T-helper 2 cell treated with Interferon-gamma antibody and Interleukin-4, amounts not matched to agents 100 ng/mL and 5 ng/mL, for 36 hours (primary cell): Measurements from ENCODE around the gene ADAMTS13. TPM values are rescaled to one million over a fixed set of nuclear protein-coding genes. Genes with fewer than 3 reads are reported as not detected.

Experiments
- intact Hi-C: fragments of 100-400 bp; cut with micrococcal nuclease; formaldehyde crosslinking; loops from one replicate; pipeline ENCODE4 v1.15.1; 2023
- total RNA-seq: library from RNA; stranded (reverse); gene quantifications from 2 replicates; pipeline ENCODE4 v1.2.3, GENCODE V29; 2022

ADAMTS13 gene
- total RNA-seq: 2.3 TPM in 2 replicates

GRCh38 chr9:133421615-133422542, at the start of gene ADAMTS13:
TSS of gene ADAMTS13 (plus strand) at chr9:133422367. CDS start at chr9:133422444, 77 bp downstream.
- intact Hi-C loops: no loop called here

DNA sequence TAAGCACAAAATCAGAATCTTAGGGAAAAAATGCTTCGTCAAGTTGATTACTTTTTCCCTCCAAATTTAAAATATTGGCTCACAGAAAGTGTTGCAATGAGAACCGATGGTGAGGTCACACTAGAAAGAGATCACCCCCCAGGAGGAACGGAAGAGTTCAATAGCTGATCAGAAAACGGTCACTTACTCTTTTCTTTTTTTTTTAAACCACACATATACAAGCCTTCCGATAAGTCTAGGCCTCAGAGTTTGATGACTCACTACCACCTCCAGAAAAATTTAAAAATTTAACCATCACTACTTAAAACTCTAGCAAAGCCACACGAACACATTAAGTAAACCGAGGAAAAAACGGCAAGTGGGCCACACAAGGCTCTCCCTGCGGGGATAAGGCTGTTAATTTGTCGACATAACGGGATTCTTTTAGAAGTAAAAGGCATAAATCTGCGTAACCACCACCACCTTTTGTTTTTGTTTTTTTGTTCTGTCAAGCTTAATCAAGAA, 47.5 kb upstream of the ADAMTS13 start:
- intact Hi-C loops: loop anchor here (10.0 kb wide), 1 partner anchor 190 kb away; no protein-coding TSS in a partner anchor

- intact Hi-C loops: loop anchor here (10.0 kb wide), 1 partner anchor 190 kb away; no protein-coding TSS in a partner anchor
Measured at GRCh38 chr9:133375116-133375723, 46.9 kb upstream of the ADAMTS13 start.

DNA sequence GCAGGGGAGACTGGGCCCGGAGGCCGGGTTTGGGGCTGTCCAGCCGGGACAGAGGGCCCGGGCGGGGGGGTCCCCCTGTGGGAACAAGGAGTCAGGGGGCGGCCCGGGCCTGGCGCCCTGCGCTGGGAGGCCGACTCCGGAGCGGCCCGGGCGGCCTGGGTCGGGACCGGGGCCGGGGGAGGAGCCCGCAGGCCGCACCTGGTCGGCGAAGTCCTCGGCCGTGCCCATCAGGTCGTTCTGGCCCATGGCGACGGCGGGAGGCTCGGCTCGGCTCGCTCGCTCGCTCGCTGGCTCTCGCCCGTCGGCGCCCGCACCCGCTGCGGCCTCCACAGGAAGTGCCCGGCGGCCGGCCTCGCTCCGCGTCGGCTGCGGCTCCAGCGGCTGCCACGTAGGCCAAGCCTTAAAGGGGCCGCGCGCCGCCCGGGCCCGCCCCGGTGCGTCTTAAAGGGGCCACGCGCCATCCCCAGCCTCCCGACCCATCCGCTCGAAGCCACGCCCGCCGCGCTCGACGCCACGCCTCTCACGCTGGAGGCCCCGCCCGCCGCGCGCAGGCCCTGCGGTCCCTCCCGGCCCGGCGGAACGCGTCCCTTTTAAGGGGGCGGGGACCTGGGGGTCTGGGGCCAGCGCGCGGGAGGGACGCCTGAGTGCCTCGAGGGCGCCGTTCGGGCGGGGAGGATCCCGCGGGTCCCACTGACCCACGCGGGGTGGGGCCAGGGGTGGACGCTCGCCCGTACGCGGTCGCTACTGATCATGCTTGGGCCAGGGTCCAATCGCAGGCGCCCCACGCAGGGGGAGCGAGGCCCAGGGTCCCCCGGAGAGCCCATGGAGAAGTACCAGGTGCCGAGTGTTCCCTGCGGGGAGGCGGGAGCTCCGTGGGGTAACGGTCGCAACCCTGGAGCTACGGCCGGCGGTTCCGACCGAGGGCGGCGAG, 46.2 kb upstream of the ADAMTS13 start, which contains the start of the genes STKLD1 and SURF4:
TSS of gene STKLD1 (plus strand) at position 643 of the 931 bp plus-strand sequence. CDS start at position 751, 108 bp downstream.
TSS of gene SURF4 (minus strand) at position 337 of the 931 bp plus-strand sequence. CDS start at position 246, 91 bp downstream.
- intact Hi-C loops: loop anchor here (1.0 to 10.0 kb wide), 6 partner anchors 28 to 346 kb away; partner anchors contain the start of genes CACFD1, GTF3C5, MED22 and REXO4

DNA sequence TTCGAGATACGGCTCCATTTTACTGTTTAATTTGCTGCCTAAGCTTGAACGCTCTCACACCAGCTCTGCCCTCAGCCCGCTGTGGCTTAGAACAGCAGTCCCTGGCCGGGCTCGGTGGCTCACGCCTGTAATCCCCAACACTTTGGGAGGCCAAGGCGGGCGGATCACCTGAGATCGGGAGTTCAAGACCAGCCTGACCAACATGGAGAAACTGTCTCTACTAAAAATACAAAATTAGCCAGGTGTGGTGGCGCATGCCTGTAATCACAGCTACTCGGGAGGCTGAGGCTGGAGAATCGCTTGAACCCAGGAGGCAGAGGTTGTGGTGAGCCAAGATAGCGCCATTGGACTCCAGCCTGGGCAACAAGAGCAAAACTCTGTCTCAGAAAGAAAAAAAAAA, 44.9 kb upstream of the ADAMTS13 start:
- intact Hi-C loops: loop anchor here (10.0 kb wide), 1 partner anchor 192 kb away; no protein-coding TSS in a partner anchor

DNA sequence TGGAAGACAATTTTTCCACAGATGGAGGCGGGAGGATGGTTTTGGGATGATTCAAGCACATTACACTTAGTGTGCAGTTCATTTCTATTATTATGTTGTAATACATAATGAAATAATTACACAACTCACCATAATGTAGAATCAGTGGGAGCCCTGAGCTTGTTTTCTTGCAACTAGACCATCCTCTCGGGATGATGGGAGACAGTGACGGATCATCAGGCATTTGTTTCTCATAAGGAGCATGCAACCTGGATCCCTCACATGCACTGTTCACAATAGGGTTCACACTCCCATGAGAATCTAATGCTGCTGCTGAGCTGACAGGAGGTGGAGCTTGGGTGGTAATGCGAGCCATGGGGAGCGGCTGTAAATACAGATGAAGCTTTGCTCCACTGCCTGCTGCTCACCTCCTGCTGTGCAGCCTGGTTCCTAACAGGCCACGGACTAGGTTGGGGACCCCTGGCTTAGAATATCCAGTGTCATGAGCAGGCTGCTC, 44.4 kb upstream of the ADAMTS13 start:
- intact Hi-C loops: loop anchor here (10.0 kb wide), 1 partner anchor 193 kb away; no protein-coding TSS in a partner anchor

DNA sequence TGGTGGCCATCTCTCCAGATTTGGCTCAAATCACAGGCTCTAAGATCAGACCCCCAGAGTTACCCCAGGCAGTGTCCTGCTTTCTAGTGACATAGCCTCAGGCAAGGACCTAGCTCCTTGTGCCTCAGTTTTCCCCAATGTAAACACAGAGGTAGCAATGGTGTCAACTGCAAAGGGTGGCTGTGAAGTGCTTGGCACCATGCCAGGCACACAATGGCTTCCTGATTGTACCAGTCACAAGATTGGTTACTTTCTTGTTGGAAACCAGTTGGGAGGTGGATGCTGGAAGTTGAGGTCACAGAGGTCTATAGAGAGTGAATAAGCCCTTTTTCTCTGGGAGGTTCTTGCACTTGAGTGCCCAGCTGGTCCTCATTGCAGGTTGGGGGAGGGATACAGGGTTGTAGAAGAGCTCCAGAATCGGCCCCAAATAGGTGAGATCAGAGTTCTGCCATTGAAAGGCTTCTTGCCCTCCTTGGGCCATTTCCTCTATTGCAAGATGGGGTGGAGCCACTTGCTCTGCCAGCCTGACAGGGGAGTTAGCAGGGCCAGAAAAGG, 43.7 kb upstream of the ADAMTS13 start:
- intact Hi-C loops: loop anchor here (10.0 kb wide), 1 partner anchor 194 kb away; no protein-coding TSS in a partner anchor

DNA sequence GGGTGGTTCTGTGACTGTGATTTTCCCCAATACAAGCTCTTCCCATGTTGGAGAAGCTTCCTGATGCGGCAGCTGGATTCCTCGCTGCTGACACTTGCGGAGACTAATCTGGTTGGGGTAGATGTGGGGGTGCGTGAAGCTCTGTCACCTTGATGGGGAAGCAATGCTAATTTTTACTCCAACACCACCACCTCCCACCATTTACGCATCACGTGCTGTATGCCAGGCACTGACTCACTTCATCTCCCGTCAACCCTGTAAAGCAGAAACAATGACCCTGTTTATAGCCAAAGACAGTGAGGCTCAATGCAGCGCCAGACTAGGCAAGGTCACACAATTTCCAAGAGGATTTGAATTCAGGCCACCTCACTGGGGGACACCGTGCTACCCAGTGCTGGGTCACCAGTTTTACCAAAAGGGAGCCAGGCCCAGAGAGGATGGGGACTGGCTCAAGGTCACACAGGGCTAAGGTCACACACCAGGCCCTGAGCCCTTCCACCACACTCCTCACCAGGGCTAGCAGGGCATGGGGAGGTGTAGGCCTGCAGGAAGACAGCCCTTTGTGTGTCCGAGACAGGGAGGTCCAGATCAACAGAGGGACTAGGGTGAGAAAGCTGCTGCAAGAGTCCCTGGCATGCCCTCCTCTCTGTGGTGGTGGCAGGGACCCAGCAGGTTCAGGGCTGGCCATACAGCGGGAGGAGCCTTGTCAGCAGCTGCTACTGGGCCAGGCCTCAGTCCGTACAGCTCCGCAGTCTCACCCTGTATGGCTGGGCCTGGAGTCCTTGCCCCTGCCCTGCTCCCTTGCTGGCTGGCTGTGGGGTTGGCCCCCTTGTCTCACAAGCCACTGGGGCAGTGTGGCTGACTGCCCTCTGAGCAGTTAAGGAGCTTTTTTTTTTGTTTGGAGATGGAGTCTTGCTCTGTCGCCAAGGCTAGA, 42.7 kb upstream of the ADAMTS13 start:
- intact Hi-C loops: loop anchor here (10.0 kb wide), 1 partner anchor 195 kb away; no protein-coding TSS in a partner anchor

GRCh38 chr9:133380734-133381133, 41.4 kb upstream of the ADAMTS13 start:
- intact Hi-C loops: no loop called here

DNA sequence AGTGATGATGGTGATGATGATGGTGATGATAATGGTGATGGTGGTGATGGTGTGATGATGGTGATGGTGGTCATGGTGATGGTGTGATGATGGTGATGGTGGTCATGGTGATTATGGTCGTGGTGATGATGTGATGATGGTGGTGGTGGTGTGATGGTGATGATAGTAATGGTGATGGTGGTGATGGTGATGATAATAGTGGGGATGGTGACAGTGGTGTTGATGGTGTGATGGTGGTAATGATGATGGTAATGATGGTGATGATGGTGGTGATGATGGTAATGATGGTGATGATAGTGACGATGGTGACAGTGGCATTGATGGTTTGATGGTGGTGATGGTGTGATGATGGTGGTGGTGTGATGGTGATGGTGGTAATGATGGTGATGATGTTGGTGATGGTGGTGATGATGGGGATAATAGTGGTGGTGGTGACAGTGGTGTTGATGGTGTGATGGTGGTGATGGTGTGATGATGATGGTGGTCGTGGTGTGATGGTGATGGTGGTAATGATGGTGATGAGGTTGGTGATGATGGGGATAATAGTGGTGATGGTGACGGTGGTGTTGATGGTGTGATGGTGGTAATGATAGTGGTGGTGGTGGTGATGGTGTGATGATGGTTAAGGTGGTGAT, 39.5 kb upstream of the ADAMTS13 start:
- intact Hi-C loops: no loop called here

- intact Hi-C loops: no loop called here
Measured at GRCh38 chr9:133383438-133383837, 38.7 kb upstream of the ADAMTS13 start.

GRCh38 chr9:133384736-133385321, 37.3 kb upstream of the ADAMTS13 start:
- intact Hi-C loops: no loop called here

GRCh38 chr9:133385452-133385851, 36.7 kb upstream of the ADAMTS13 start:
- intact Hi-C loops: no loop called here

DNA sequence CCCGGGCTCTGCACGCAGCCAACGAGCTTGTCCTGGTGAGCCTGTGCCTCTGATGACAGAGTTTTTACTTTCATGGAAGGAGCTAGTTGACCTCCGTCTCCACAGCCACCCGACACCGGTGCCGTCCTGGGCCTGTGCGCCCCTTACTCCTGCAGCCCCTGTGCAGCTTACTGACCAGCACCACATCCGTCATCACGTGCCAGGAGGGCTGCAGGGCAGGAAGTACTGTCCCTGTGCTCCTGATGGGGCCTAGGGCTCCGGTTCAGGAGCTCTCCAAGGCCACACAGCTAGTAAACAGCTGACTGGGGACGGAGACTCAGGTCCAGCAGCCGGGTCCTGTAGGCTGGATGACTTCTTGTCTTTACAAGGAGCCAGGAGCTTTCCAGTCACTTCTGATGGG, 35.8 kb upstream of the ADAMTS13 start:
- intact Hi-C loops: no loop called here

GRCh38 chr9:133387680-133388079, 34.5 kb upstream of the ADAMTS13 start:
- intact Hi-C loops: no loop called here

DNA sequence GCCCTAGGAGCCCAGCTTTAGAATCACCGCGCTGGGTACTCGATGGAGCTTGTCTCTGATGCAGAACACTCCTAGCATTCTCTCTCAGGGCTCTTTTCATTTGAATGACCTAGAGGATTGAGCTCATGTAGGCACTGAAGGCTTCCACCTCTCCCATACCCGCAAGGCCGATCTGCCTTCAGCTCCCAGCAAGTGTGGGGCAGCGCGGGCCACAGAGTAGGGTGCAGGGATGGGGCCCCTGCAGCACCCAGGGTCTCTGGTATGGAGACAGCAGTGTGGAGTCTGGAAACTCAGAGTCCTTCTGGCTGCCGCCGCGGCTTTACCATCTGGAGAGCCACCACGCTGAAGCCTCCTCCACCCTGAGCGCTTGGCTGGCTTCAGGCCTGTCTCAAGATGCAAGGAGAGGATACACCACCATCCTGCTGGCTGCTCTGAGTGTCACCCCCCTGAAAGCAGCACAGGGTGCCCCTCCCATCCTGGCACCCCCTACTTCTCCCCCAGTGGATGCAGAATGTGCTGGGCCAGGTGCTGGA, 33.1 kb upstream of the ADAMTS13 start:
- intact Hi-C loops: no loop called here

DNA sequence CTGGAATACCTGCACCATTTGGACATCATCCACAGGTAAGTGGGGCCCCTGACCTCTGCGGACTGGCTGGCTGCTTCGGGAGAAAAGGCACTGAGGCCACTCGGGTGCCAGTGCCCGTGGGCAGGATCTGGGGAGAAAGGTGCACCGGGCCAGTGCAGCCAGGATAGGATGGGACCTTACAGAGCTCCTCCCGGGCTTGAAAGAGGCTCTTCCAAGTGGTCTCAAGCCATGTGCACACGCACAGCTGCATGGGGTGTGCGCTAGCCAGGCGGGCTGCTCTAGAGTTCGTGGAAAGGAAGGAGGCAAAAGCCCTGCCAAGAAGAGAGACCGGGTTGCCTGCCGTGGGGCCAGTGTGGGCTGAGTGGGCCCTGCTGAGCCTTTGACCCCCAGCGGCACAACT, 32.6 kb upstream of the ADAMTS13 start:
- intact Hi-C loops: no loop called here

DNA sequence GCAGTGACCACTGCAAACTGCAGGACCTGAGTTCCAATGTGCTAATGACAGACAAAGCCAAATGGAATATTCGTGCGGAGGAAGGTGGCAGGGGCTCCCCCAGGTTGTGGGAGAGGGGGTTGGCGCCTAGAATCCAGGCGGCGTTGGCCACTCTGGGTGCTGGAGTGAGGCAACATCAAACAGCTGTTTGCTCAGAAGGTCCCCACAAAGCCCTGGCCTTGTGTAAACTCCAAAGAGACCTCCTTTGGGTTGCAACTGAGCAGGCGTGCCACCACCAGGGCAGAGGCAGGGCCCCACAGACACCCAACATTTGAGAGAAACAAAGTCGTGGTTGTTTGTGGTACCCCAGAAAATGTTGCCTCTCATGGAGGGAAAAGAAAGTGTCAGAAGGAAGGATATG, 31.5 kb upstream of the ADAMTS13 start:
- intact Hi-C loops: no loop called here
